HCT116 (cell line): ENCODE measurements around the gene SLC9A9. TPM values are rescaled to one million over a fixed set of nuclear protein-coding genes. Genes with fewer than 3 reads are reported as not detected.

Experiments used
- ATAC-seq: fragments of 200-7000 bp; cut with Tn5 transposase; 2 replicates; pipeline ENCODE4 v1.9.1; 2020; ENCODE audit warnings: mild to moderate bottlenecking, moderate library complexity
- BruUV-seq: library from RNA; stranded (reverse); fragments of 400-500 nt; replicated peaks from 2 replicates; lab custom pipeline; 2021; lab: Mats Ljungman, UMichigan
- CTCF ChIA-PET: fragments of 300-600 bp; sonication (Branson Sonifier 250); formaldehyde crosslinking; loops from one replicate; lab custom pipeline; 2021; ENCODE audit warnings: antibody characterized with exemption; lab: Charles Lee
- POLR2A ChIA-PET: fragments of 300-600, 350-600 bp; sonication (Branson Sonifier 250); formaldehyde crosslinking; loops from one replicate; lab custom pipeline; 2021; ENCODE audit warnings: antibody characterized with exemption; lab: Charles Lee
- RAD21 ChIA-PET, 2 experiments: fragments of 300-600 bp; sonication (Branson Sonifier 250); formaldehyde crosslinking; loops; one replicate each; lab custom pipeline; 2023; ENCODE audit warnings: low total read pairs in 2 of 2; ENCODE audit not compliant: uncharacterized antibody in 2 of 2, unreplicated experiment in 2 of 2, low non-redundant PET in 1 of 2; lab: Charles Lee
- DNase-seq: peaks from one replicate; pipeline ENCODE4 v3.0.0-alpha.2; 2010; ENCODE audit warnings: low read depth, low spot score
- H2AFZ ChIP-seq: fragments of 200-600 bp; shearing (Covaris generic), sonication (generic); 2 replicates; pipeline ENCODE4 v1.6.1; 2017; ENCODE audit warnings: low read depth, mixed run types, mixed read lengths, antibody characterized with exemption, low read length; ENCODE audit not compliant: poor library complexity, severe bottlenecking
- H3K27ac ChIP-seq: 2 replicates; pipeline ENCODE4 v1.5.1; 2012; ENCODE audit warnings: low read depth, low read length
- H3K27me3 ChIP-seq: fragments of 200-600 bp; sonication (generic); 2 replicates; pipeline ENCODE4 v1.6.1; 2016; ENCODE audit warnings: mixed run types, low read length, mixed read lengths; ENCODE audit not compliant: insufficient read depth
- H3K36me3 ChIP-seq, 2 experiments: fragments of 200-500 bp in 1 of 2; fragments of 200-600 bp in 1 of 2; sonication (Bioruptor generic) in 1 of 2; sonication (generic) in 1 of 2; 2 replicates each; pipeline versions ENCODE4 v1.5.1 to v1.6.1; 2014 to 2016; ENCODE audit warnings: low read length in 2 of 2, inconsistent platforms in 1 of 2, mixed read lengths in 1 of 2, mixed run types in 1 of 2; ENCODE audit not compliant: insufficient read depth in 2 of 2, control insufficient read depth in 1 of 2
- H3K4me1 ChIP-seq, 2 experiments: fragments of 200-600 bp in 1 of 2; sonication (generic) in 1 of 2; 2 replicates each; pipeline versions ENCODE4 v1.5.1 to v1.6.1; 2012 to 2017; ENCODE audit warnings: low read length in 2 of 2, inconsistent platforms in 1 of 2, mild to moderate bottlenecking in 1 of 2, mixed read lengths in 1 of 2, mixed run types in 1 of 2, moderate library complexity in 1 of 2; ENCODE audit not compliant: insufficient read depth in 2 of 2, control insufficient read depth in 1 of 2
- H3K4me2 ChIP-seq: fragments of 200-600 bp; sonication (generic); 2 replicates; pipeline ENCODE4 v1.6.1; 2017; ENCODE audit warnings: mixed run types, low read length, mixed read lengths
- H3K4me3 ChIP-seq, 2 experiments: fragments of 200-600 bp in 1 of 2; sonication (generic) in 1 of 2; replicated peaks in 1 of 2; 2 replicates each; pipeline ENCODE4 v1.5.1; 2011 to 2016; ENCODE audit warnings: low read length in 2 of 2, control low read depth in 1 of 2, low read depth in 1 of 2, mild to moderate bottlenecking in 1 of 2, mixed read lengths in 1 of 2, mixed run types in 1 of 2
- H3K79me2 ChIP-seq: fragments of 200-600 bp; sonication (generic); 2 replicates; pipeline ENCODE4 v1.6.1; 2017; ENCODE audit warnings: mild to moderate bottlenecking, mixed run types, low read length, moderate library complexity, mixed read lengths; ENCODE audit not compliant: insufficient read depth
- H3K9ac ChIP-seq: fragments of 200-600 bp; sonication (generic); 2 replicates; pipeline ENCODE4 v1.6.1; 2016; ENCODE audit warnings: low read length, mixed read lengths
- H3K9me2 ChIP-seq: fragments of 200-600 bp; sonication (generic), shearing (Covaris generic); 2 replicates; pipeline ENCODE4 v1.6.1; 2017; ENCODE audit warnings: mixed run types, mild to moderate bottlenecking, moderate library complexity; ENCODE audit not compliant: insufficient read depth
- H3K9me3 ChIP-seq, 2 experiments: fragments of 200-500 bp in 1 of 2; fragments of 200-600 bp in 1 of 2; sonication (Bioruptor generic) in 1 of 2; sonication (generic) in 1 of 2; 2 replicates each; pipeline ENCODE4 v1.6.1; 2014 to 2017; ENCODE audit warnings: low read length in 2 of 2, mixed read lengths in 2 of 2, inconsistent platforms in 1 of 2, low read depth in 1 of 2, mild to moderate bottlenecking in 1 of 2, mixed run types in 1 of 2, moderate library complexity in 1 of 2; ENCODE audit not compliant: control insufficient read depth in 1 of 2, insufficient read depth in 1 of 2
- H4K20me1 ChIP-seq: fragments of 200-600 bp; sonication (generic), shearing (Covaris generic); 2 replicates; pipeline ENCODE4 v1.6.1; 2017; ENCODE audit warnings: mixed run types, mild to moderate bottlenecking, moderate library complexity; ENCODE audit not compliant: insufficient read depth
- ATF3 ChIP-seq: IDR thresholded peaks from 2 replicates; pipeline ENCODE4 v1.6.1; 2012
- CTCF ChIP-seq, 3 experiments: fragments of 200-600 bp in 1 of 3; sonication (generic) in 1 of 3; IDR thresholded peaks in 2 of 3; conservative IDR thresholded peaks in 1 of 3; 2 replicates each; pipeline ENCODE4 v1.5.1; 2012 to 2017; ENCODE audit warnings: low read depth in 2 of 3, low read length in 2 of 3, antibody characterized with exemption in 1 of 3, borderline replicate concordance in 1 of 3, control low read depth in 1 of 3, mild to moderate bottlenecking in 1 of 3, mixed read lengths in 1 of 3, mixed run types in 1 of 3, moderate library complexity in 1 of 3; ENCODE audit not compliant: insufficient read depth in 1 of 3
- EZH2 ChIP-seq: fragments of 200-600 bp; sonication (generic); IDR thresholded peaks from 2 replicates; pipeline ENCODE4 v1.6.1; 2017; ENCODE audit warnings: antibody characterized with exemption, mixed run types
- EZH2phosphoT487 ChIP-seq: fragments of 200-600 bp; IDR thresholded peaks from 2 replicates; pipeline ENCODE4 v1.6.1; 2018; ENCODE audit warnings: antibody characterized with exemption, borderline replicate concordance
- JUND ChIP-seq: IDR thresholded peaks from 2 replicates; pipeline ENCODE4 v1.6.1; 2012
- POLR2AphosphoS5 ChIP-seq: IDR thresholded peaks from 2 replicates; pipeline ENCODE4 v1.6.1; 2011; ENCODE audit warnings: mild to moderate bottlenecking, low read depth, low read length, moderate library complexity
- REST ChIP-seq: IDR thresholded peaks from 2 replicates; pipeline ENCODE4 v1.6.1; 2012; ENCODE audit warnings: low read depth
- TCF7L2 ChIP-seq: IDR thresholded peaks from 2 replicates; pipeline ENCODE4 v1.7.0; 2011; ENCODE audit warnings: borderline replicate concordance, inconsistent platforms; ENCODE audit not compliant: insufficient read depth, insufficient read length; ENCODE audit errors: extremely low read depth
- ZFX ChIP-seq: fragments of 450-650 bp; IDR thresholded peaks from 2 replicates; pipeline ENCODE4 v1.6.1; 2017
- intact Hi-C: fragments of 100-400 bp; cut with micrococcal nuclease; formaldehyde crosslinking; loops from 2 replicates; pipeline ENCODE4 v1.10.0; 2022
- total RNA-seq: library from RNA; stranded (reverse); gene quantifications from one replicate; pipeline ENCODE4 v1.2.1, GENCODE V29; 2021; ENCODE audit not compliant: unreplicated experiment
- TF ChIP-seq, protein P1 (sequence below): IDR thresholded peaks from 2 replicates; pipeline ENCODE4 v1.6.1; 2012

The SLC9A9 gene
- total RNA-seq, 1 experiment from 2014 or later = 0.20 TPM

GRCh38 chr3:143337387-143337786 lies 510.9 kb downstream of the SLC9A9 start:
- Histone ChIP-seq H3K9ac (no peak overlapping the region), H2AFZ (no peak overlapping the region), H3K36me3 (no peaks in the 10 kb centered on the region), H3K4me3 (no peak overlapping the region), H3K4me1 (no peaks in the 10 kb centered on the region), H3K27ac (no peak overlapping the region), H3K79me2 (no peaks in the 10 kb centered on the region), H3K9me3 (no peaks in the 10 kb centered on the region; a peak in 1 of 4 replicates), H3K9me2 (no peaks in the 10 kb centered on the region), H3K4me2 (no peak overlapping the region), H3K27me3 (no peaks in the 10 kb centered on the region), H4K20me1 (no peaks in the 10 kb centered on the region)
- intact Hi-C loops = no loop called here
- no TSS peak for BruUV-seq
- TF ChIP-seq EZH2phosphoT487 (no peak), JUND (no peak), POLR2AphosphoS5 (no peak), TCF7L2 (no peak), CTCF (IDR thresholded peaks at IDR 0.05 in 2 of 3, conservative IDR thresholded peaks at IDR 0.05 in 1 of 3; ENCODE audit: borderline replicate concordance in 1 of 3, insufficient read depth in 1 of 3, low read depth in 2 of 3, low read length in 2 of 3) (no peak), EZH2 (no peak), ZFX (no peak), ATF3 (no peak), REST (no peak)
- TF ChIP-seq, protein P1, sequence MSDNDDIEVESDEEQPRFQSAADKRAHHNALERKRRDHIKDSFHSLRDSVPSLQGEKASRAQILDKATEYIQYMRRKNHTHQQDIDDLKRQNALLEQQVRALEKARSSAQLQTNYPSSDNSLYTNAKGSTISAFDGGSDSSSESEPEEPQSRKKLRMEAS = no peak
- POLR2A ChIA-PET = no interaction called here
- RAD21 ChIA-PET = no interaction called here
- CTCF ChIA-PET = no interaction called here
- ATAC-seq = no peak
- DNase-seq = no peak
